Fibroblast of mammary gland (primary cell): ENCODE data around the gene PLEKHF1.

Experiments
- DNase-seq: peaks from one replicate; pipeline ENCODE4 v3.0.0-alpha.2; 2010; ENCODE audit warnings: low read depth
- H3K4me3 ChIP-seq: 2 replicates; pipeline ENCODE4 v1.5.1; 2011; ENCODE audit warnings: low read depth, mild to moderate bottlenecking, low read length, moderate library complexity; ENCODE audit not compliant: control insufficient read depth
- CTCF ChIP-seq: conservative IDR thresholded peaks from 2 replicates; pipeline ENCODE4 v1.5.1; 2011; ENCODE audit warnings: low read depth, low read length, inconsistent platforms; ENCODE audit not compliant: control insufficient read depth, insufficient read depth

Gene PLEKHF1

GRCh38 chr19:29628661-29629385 lies 36.4 kb upstream of the PLEKHF1 start:
- H3K4me3 ChIP-seq = no peak overlapping the region
- no peak for DNase-seq
- no peak for TF ChIP-seq CTCF

GRCh38 chr19:29629836-29630534 lies 35.3 kb upstream of the PLEKHF1 start:
- no peak for TF ChIP-seq CTCF
- H3K4me3 ChIP-seq = no peak overlapping the region
- no peak for DNase-seq

- DNase-seq = no peak
- no peak for TF ChIP-seq CTCF
These were observed 34.6 kb upstream of the PLEKHF1 start for GRCh38 chr19:29630655-29631054.

GRCh38 chr19:29631450-29631849 lies 33.8 kb upstream of the PLEKHF1 start:
- TF ChIP-seq CTCF = no peak
- no peak for DNase-seq

More at GRCh38 chr19:29630655-29631054, 34.6 kb upstream of the PLEKHF1 start:
- no peak overlapping the region for H3K4me3 ChIP-seq

GRCh38 chr19:29634002-29634401 lies 31.3 kb upstream of the PLEKHF1 start:
- H3K4me3 ChIP-seq = no peak overlapping the region
- DNase-seq = no peak
- no peak for TF ChIP-seq CTCF

More at GRCh38 chr19:29631450-29631849, 33.8 kb upstream of the PLEKHF1 start:
- no peak overlapping the region for H3K4me3 ChIP-seq

- TF ChIP-seq CTCF = no peak
- no peak for DNase-seq
- H3K4me3 ChIP-seq = no peak overlapping the region
These were observed 30.7 kb upstream of the PLEKHF1 start for GRCh38 chr19:29634423-29635130.
